ENCODE results near the gene FAM118B. TPM values are rescaled to one million over a fixed set of nuclear protein-coding genes. Genes with fewer than 3 reads are reported as not detected.
A peak's percentile ranks its signal among the peaks of the same experiment; 100 is the strongest.

The FAM118B gene
- total and polyA plus RNA-seq, 8 donors = 6.9 to 50.7 (median 23.5) TPM

- Histone ChIP-seq H3K4me3 (peak within 1 kb of the TSS; percentile 69 to 88 (median 80)), H3K27me3 (no peaks in the 10 kb centered on the region), H3K4me1 (peaks cover 8 to 47% (median 24%) of the 10 kb centered on the region in 4 donors), H3K27ac (peak within 1 kb of the TSS; percentile 90 to 100 (median 91)), H3K9me3 (no peaks in the 10 kb centered on the region), H3K36me3 (peaks cover 0 to 14% (median 10%) of the 10 kb centered on the region in 4 donors)
- TF ChIP-seq EP300 (IDR thresholded peaks at IDR 0.05) (no peak), CTCF (IDR thresholded peaks at IDR 0.05) (peak in 3 of 7 experiments; percentile 4 to 41 (median 11)), POLR2AphosphoS5 (IDR thresholded peaks at IDR 0.05) (peak; percentile 14 to 67 (median 65))
- intact Hi-C loops (cut with DNase I; ENCODE audit: low total_unique reads) = no loop called here
- peak; percentile 73 to 87 for DNase-seq
- 0 to 1% (median 0%) methylated on average over 19 to 82 of the region's 82 CpGs for WGBS, 5 donors
Measured at GRCh38 chr11:126282736-126283591, 71.4 kb downstream of the FAM118B start, which contains the start of gene TIRAP. TSS of gene TIRAP (plus strand) at chr11:126283093. CDS start at chr11:126290895, 7,802 bp downstream.

- H3K4me3 ChIP-seq = peak overlapping the region in 1 of 4 donors; percentile 69
- H3K4me1 ChIP-seq = peaks cover 8 to 47% (median 24%) of the 10 kb centered on the region in 4 donors
- peak; percentile 76 to 87 for DNase-seq
- no peaks in the 10 kb centered on the region for H3K9me3 ChIP-seq
- no peaks in the 10 kb centered on the region for H3K27me3 ChIP-seq
- WGBS, 5 donors = 45 to 50% (median 46%) methylated on average over 6 of the region's 6 CpGs
- intact Hi-C loops (cut with DNase I; ENCODE audit: low total_unique reads) = no loop called here
- TF ChIP-seq POLR2A (IDR thresholded peaks at IDR 0.05) (no peak), POLR2AphosphoS5 (IDR thresholded peaks at IDR 0.05) (peak in 1 of 3 donors; percentile 31)
- peaks cover 0 to 26% (median 20%) of the 10 kb centered on the region in 4 donors for H3K36me3 ChIP-seq
- no peak overlapping the region for H3K27ac ChIP-seq
Measured at GRCh38 chr11:126284829-126285228, 73.2 kb downstream of the FAM118B start.

GRCh38 chr11:126288237-126288636 is 76.7 kb downstream of the FAM118B start:
- H3K9me3 ChIP-seq = no peaks in the 10 kb centered on the region
- H3K4me1 ChIP-seq = peaks cover 0 to 25% (median 12%) of the 10 kb centered on the region in 4 donors
- H3K27ac ChIP-seq = no peak overlapping the region
- H3K27me3 ChIP-seq = no peaks in the 10 kb centered on the region
- no peak overlapping the region for H3K4me3 ChIP-seq
- DNase-seq = no peak
- intact Hi-C loops (cut with DNase I; ENCODE audit: low total_unique reads) = no loop called here
- H3K36me3 ChIP-seq = peaks cover 28 to 59% (median 53%) of the 10 kb centered on the region in 4 donors
- no peak for TF ChIP-seq CTCF (IDR thresholded peaks at IDR 0.05)
- TF ChIP-seq POLR2AphosphoS5 (IDR thresholded peaks at IDR 0.05) = no peak
- TF ChIP-seq EP300 (IDR thresholded peaks at IDR 0.05) = no peak
- no peak for TF ChIP-seq POLR2A (IDR thresholded peaks at IDR 0.05)
- WGBS, 5 donors = 84 to 88% (median 86%) methylated on average over 6 of the region's 6 CpGs

GRCh38 chr11:126290887-126291286 is 79.3 kb downstream of the FAM118B start:
- peaks cover 38 to 86% (median 77%) of the 10 kb centered on the region in 4 donors for H3K36me3 ChIP-seq
- H3K9me3 ChIP-seq = no peaks in the 10 kb centered on the region
- no peaks in the 10 kb centered on the region for H3K4me1 ChIP-seq
- H3K4me3 ChIP-seq = no peak overlapping the region
- intact Hi-C loops (cut with DNase I; ENCODE audit: low total_unique reads) = no loop called here
- H3K27ac ChIP-seq = peak overlapping the region in 1 of 5 donors; percentile 2
- no peak for DNase-seq
- no peak for TF ChIP-seq EP300 (IDR thresholded peaks at IDR 0.05)
- TF ChIP-seq CTCF (IDR thresholded peaks at IDR 0.05) = no peak
- TF ChIP-seq POLR2A (IDR thresholded peaks at IDR 0.05) = no peak
- TF ChIP-seq POLR2AphosphoS5 (IDR thresholded peaks at IDR 0.05) = no peak
- H3K27me3 ChIP-seq = no peaks in the 10 kb centered on the region
- 81 to 90% (median 85%) methylated on average over 12 of the region's 12 CpGs for WGBS, 5 donors

All from stomach (tissue), 9 donors.